Neural crest cell (in vitro differentiated cells): Measurements from ENCODE around the gene PRKAR1B. TPM values are rescaled to one million over a fixed set of nuclear protein-coding genes. Genes with fewer than 3 reads are reported as not detected.

ENCODE experiments used
- DNase-seq: peaks from one replicate; pipeline ENCODE4 v3.0.0; 2021; ENCODE audit warnings: low read depth, mixed read lengths, low spot score
- H3K27ac Mint-ChIP-seq: one replicate; pipeline ENCODE4 v1.8.0; 2021; ENCODE audit warnings: mild to moderate bottlenecking, mixed read lengths; ENCODE audit not compliant: unreplicated experiment
- H3K27me3 Mint-ChIP-seq: 2 replicates; pipeline ENCODE4 v1.8.0; 2021; ENCODE audit warnings: low read depth, mild to moderate bottlenecking, mixed read lengths
- H3K36me3 Mint-ChIP-seq: 2 replicates; pipeline ENCODE4 v1.8.0; 2021; ENCODE audit warnings: low read depth, mild to moderate bottlenecking, mixed read lengths
- H3K4me1 Mint-ChIP-seq: 2 replicates; pipeline ENCODE4 v1.8.0; 2021; ENCODE audit warnings: mixed read lengths
- H3K4me3 Mint-ChIP-seq: one replicate; pipeline ENCODE4 v1.8.0; 2021; ENCODE audit warnings: mild to moderate bottlenecking, mixed read lengths
- H3K9me3 Mint-ChIP-seq: 2 replicates; pipeline ENCODE4 v1.8.0; 2021; ENCODE audit warnings: mixed read lengths
- total RNA-seq: library from RNA; stranded (reverse); gene quantifications from 2 replicates; pipeline ENCODE4 v1.2.1, GENCODE V29; 2021
- TF ChIP-seq, protein P1 (sequence below): fragments of 200-600 bp; sonication (generic); conservative IDR thresholded peaks from 2 replicates; pipeline ENCODE4 v1.5.0; 2021; ENCODE audit warnings: antibody characterized with exemption, mild to moderate bottlenecking

Gene PRKAR1B
- total RNA-seq, 1 donor from 2014 or later, result 9.5 TPM

DNA sequence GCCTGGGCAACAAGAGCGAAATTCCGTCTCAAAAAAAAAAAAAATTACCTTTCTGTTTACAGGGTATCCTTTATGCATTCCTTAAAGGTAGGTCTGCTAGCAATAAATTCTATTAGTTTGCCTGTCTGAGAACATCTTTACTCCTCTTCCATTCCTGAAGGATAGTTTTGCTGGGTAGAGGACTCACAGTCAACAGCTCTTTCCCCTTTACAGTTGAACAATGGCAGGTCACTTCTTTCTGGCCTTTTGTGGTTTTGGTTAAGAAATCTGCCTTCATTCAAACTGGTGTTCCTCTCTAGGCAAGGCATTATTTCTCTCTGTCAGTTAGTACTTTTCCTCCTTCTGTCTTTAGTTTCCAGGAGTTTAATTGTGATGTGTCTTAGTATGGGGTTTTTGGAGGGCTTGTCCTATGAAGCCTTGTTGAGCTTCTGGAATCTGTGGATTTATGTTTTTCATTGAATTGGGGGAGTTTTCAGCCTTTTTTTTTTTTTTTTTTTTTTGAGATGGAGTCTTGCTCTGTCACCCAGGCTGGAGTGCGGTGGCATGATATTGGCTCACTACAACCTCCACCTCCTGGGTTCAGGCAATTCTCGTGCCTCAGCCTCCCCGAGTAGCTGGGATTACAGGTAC lies 5.3 kb downstream of the PRKAR1B start:
- Mint-ChIP-seq H3K36me3 (peaks cover 37% of the 10 kb centered on the region), H3K27me3 (no peaks in the 10 kb centered on the region), H3K4me3 (no peak overlapping the region), H3K9me3 (peaks cover 18% of the 10 kb centered on the region), H3K4me1 (peaks cover 8% of the 10 kb centered on the region), H3K27ac (no peak overlapping the region)
- no peak for DNase-seq
- TF ChIP-seq, protein P1, sequence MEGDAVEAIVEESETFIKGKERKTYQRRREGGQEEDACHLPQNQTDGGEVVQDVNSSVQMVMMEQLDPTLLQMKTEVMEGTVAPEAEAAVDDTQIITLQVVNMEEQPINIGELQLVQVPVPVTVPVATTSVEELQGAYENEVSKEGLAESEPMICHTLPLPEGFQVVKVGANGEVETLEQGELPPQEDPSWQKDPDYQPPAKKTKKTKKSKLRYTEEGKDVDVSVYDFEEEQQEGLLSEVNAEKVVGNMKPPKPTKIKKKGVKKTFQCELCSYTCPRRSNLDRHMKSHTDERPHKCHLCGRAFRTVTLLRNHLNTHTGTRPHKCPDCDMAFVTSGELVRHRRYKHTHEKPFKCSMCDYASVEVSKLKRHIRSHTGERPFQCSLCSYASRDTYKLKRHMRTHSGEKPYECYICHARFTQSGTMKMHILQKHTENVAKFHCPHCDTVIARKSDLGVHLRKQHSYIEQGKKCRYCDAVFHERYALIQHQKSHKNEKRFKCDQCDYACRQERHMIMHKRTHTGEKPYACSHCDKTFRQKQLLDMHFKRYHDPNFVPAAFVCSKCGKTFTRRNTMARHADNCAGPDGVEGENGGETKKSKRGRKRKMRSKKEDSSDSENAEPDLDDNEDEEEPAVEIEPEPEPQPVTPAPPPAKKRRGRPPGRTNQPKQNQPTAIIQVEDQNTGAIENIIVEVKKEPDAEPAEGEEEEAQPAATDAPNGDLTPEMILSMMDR, result no peak

DNA sequence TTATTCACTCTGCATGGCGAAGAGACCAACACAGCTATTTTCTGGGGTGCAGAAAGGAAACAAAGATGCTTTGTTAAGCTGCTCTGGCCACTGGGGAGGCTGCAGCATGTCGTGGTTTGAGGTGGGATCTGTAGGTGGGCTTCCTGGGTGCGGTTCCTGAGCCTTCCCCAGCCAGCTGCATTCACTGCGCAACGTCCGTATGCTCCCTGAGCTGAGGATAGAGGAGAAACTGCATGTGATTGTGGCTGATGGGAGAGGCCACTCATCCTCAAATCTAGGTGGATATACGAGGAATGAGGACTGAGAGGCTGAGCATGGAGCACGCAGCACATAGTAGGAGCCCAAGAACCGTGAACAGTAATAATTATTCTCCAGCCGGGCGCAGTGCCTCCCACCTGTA lies 10.4 kb downstream of the PRKAR1B start:
- H3K9me3 Mint-ChIP-seq, result peaks cover under 1% of the 10 kb centered on the region
- peaks cover 7% of the 10 kb centered on the region for H3K4me1 Mint-ChIP-seq
- DNase-seq, result no peak
- TF ChIP-seq, protein P1, result no peak
- H3K27me3 Mint-ChIP-seq, result no peaks in the 10 kb centered on the region
- no peak overlapping the region for H3K4me3 Mint-ChIP-seq
- no peak overlapping the region for H3K27ac Mint-ChIP-seq
- H3K36me3 Mint-ChIP-seq, result peaks cover 4% of the 10 kb centered on the region

DNA sequence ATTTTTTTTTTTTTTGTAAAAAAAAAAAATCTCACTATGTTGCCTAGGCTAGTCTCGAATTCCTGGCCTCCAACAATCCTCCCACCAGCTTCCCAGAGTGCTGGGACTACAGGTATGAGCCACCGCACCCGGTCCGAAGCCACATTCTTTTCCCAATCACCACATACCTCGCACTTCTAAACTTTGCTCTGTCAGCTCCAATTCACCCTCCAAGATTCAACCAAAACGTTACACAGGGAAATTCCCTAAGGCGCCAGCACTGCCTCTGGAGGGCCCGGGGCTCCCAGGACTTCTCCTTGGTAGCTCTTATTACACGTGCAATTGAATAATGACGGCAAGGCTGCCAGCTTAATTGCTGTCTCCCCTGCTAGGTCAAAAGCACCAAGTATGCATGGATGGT lies 10.9 kb downstream of the PRKAR1B start:
- Mint-ChIP-seq H3K4me3 (no peak overlapping the region), H3K9me3 (no peaks in the 10 kb centered on the region), H3K27ac (no peak overlapping the region), H3K36me3 (peaks cover 3% of the 10 kb centered on the region), H3K4me1 (peaks cover 7% of the 10 kb centered on the region), H3K27me3 (no peaks in the 10 kb centered on the region)
- TF ChIP-seq, protein P1, result no peak
- no peak for DNase-seq

DNA sequence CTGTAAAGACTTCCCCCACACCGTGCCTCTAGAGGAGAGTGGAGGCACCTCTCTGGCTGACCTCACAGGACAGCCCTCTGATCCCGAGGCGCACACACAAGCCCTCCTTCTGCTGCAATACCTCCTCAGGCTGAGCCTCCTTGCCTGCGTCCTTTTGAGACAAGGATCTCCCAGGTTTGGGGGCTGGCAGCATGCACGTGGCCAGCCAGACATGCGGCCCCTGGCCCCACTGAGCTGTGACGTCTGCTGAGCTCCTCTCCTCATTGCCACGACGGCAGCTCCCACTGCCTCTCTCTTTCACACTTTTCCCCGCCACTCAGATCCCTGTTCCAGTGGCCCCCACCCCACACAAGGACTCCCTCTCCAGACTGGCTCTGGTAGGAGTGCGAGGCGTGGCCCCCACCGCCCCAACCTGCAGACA lies 12.8 kb downstream of the PRKAR1B start:
- H3K27ac Mint-ChIP-seq, result no peak overlapping the region
- H3K36me3 Mint-ChIP-seq, result no peaks in the 10 kb centered on the region
- no peak for DNase-seq
- TF ChIP-seq, protein P1, result no peak
- peak overlapping the region; percentile 63 for H3K4me3 Mint-ChIP-seq
- no peaks in the 10 kb centered on the region for H3K9me3 Mint-ChIP-seq
- H3K4me1 Mint-ChIP-seq, result peaks cover 7% of the 10 kb centered on the region
- H3K27me3 Mint-ChIP-seq, result no peaks in the 10 kb centered on the region

DNA sequence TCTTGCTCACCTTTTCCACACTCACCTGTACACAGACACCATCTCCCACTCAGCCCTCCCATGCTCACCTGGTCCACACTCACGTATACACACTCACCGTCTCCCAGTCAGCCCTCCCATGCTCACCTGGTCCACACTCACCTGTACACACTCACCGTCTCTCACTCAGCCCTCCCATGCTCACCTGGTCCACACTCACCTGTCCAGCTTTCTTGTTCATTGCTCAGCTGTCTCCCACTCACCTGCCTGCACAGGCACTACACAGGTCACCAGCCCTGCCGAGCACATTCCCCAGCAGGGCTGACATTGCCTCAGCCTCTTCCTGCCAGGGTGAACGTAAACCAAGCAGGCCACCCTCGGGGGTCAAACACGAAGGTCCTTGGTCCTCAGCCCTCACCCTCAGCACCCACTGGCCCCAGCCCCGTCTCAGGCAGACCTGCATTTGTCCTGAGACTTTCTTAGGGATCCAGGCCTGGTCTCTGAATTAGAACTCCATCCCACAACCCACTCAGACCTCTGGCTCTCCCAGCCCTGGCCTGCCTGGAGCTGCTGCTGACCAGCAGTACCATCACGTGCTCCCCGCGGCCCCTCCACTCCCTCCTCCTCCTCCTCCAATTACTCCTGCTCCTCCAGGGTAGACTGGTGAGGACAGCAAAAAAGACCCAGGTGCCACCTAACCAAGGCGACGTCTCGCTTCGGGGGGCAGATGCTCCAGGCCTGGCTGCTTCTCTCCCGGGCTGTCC lies 13.4 kb downstream of the PRKAR1B start:
- Mint-ChIP-seq H3K36me3 (no peaks in the 10 kb centered on the region), H3K27me3 (no peaks in the 10 kb centered on the region), H3K4me1 (peaks cover 7% of the 10 kb centered on the region), H3K27ac (no peak overlapping the region), H3K9me3 (no peaks in the 10 kb centered on the region), H3K4me3 (no peak overlapping the region)
- TF ChIP-seq, protein P1, result no peak
- DNase-seq, result no peak
